B cell (primary cell): ENCODE data around the gene EYA4. TPM values are rescaled to one million over a fixed set of nuclear protein-coding genes. Genes with fewer than 3 reads are reported as not detected.

Experiments used
- ATAC-seq: fragments of 200-7000 bp; cut with Tn5 transposase; one replicate; pipeline ENCODE4 v1.10.0; 2021; ENCODE audit warnings: low read depth, mild to moderate bottlenecking, moderate number of reproducible peaks, moderate library complexity
- CTCF ChIA-PET: fragments of 350-600 bp; sonication (Branson Sonifier 250); formaldehyde crosslinking; loops from one replicate; lab custom pipeline; 2021; ENCODE audit warnings: antibody characterized with exemption, inconsistent platforms; lab: Charles Lee
- POLR2A ChIA-PET: fragments of 350-600 bp; sonication (Branson Sonifier 250); formaldehyde crosslinking; loops from one replicate; lab custom pipeline; 2021; ENCODE audit warnings: antibody characterized with exemption; lab: Charles Lee
- DNase-seq: peaks from one replicate; pipeline ENCODE4 v3.0.0; 2013
- H2AFZ ChIP-seq: 2 replicates; pipeline ENCODE4 v1.6.1; 2012; ENCODE audit warnings: mild to moderate bottlenecking, low read depth, low read length; ENCODE audit not compliant: insufficient read depth, poor library complexity, severe bottlenecking
- H3K27ac ChIP-seq, 2 donors: 1 replicate in 1 of 2; 2 replicates in 1 of 2; pipeline ENCODE4 v1.5.1; 2012 to 2013; ENCODE audit warnings: low read length in 2 of 2, mild to moderate bottlenecking in 2 of 2, moderate library complexity in 1 of 2
- H3K27me3 ChIP-seq, 4 experiments: fragments of 200-600 bp in 1 of 4; sonication (generic) in 1 of 4; replicated peaks in 1 of 4; 1 replicate in 2 of 4; 2 replicates in 2 of 4; pipeline versions ENCODE4 v1.6.1 to v1.7.0; 2013 to 2016; ENCODE audit warnings: low read length in 3 of 4, mild to moderate bottlenecking in 2 of 4, mixed read lengths in 1 of 4, moderate library complexity in 1 of 4; ENCODE audit not compliant: insufficient read depth in 4 of 4, control insufficient read depth in 3 of 4; ENCODE audit errors: control extremely low read depth in 1 of 4
- H3K36me3 ChIP-seq, 2 experiments: replicated peaks in 1 of 2; 1 replicate in 1 of 2; 2 replicates in 1 of 2; pipeline versions ENCODE4 v1.6.1 to v1.7.1; 2013; ENCODE audit warnings: low read length in 1 of 2; ENCODE audit not compliant: insufficient read depth in 2 of 2, control insufficient read depth in 1 of 2; ENCODE audit errors: control extremely low read depth in 1 of 2, extremely low read depth in 1 of 2
- H3K4me1 ChIP-seq, 2 donors: fragments of 200-600 bp in 1 of 2; sonication (generic) in 1 of 2; 1 replicate in 1 of 2; 2 replicates in 1 of 2; pipeline versions ENCODE4 v1.5.1 to v1.6.1; 2013 to 2017; ENCODE audit warnings: low read length in 2 of 2; ENCODE audit not compliant: control insufficient read depth in 2 of 2, insufficient read depth in 2 of 2
- H3K4me2 ChIP-seq: replicated peaks from 2 replicates; pipeline ENCODE3; 2012; ENCODE audit warnings: mild to moderate bottlenecking, low read depth, low read length; ENCODE audit not compliant: poor library complexity, severe bottlenecking
- H3K4me3 ChIP-seq, 5 experiments: fragments of 200-600 bp in 1 of 5; sonication (generic) in 1 of 5; 1 replicate in 3 of 5; 2 replicates in 2 of 5; pipeline versions ENCODE4 v1.5.1 to v1.7.0; 2011 to 2016; ENCODE audit warnings: low read length in 4 of 5, mild to moderate bottlenecking in 4 of 5, low read depth in 2 of 5, control low read depth in 1 of 5, moderate library complexity in 1 of 5; ENCODE audit not compliant: insufficient read depth in 1 of 5; ENCODE audit errors: control extremely low read depth in 1 of 5, extremely low read depth in 1 of 5
- H3K79me2 ChIP-seq: fragments of 200-600 bp; sonication (generic); one replicate; pipeline ENCODE4 v1.6.0; 2016; ENCODE audit warnings: low read length; ENCODE audit not compliant: control insufficient read depth, insufficient read depth
- H3K9ac ChIP-seq: fragments of 200-600 bp; sonication (generic); 2 replicates; pipeline ENCODE4 v1.6.1; 2017; ENCODE audit warnings: mild to moderate bottlenecking, low read length, moderate library complexity
- H3K9me3 ChIP-seq, 3 donors: one replicate each; pipeline versions ENCODE4 v1.6.1 to v1.7.1; 2013; ENCODE audit warnings: low read length in 2 of 3; ENCODE audit not compliant: control insufficient read depth in 2 of 3, insufficient read depth in 1 of 3; ENCODE audit errors: control extremely low read depth in 1 of 3
- H4K20me1 ChIP-seq: 2 replicates; pipeline ENCODE4 v1.6.0; 2012; ENCODE audit warnings: mild to moderate bottlenecking, low read length; ENCODE audit not compliant: insufficient read depth, control insufficient read depth, poor library complexity, severe bottlenecking
- H3K27ac Mint-ChIP-seq: one replicate; pipeline ENCODE4 v1.8.0; 2021; ENCODE audit warnings: mixed read lengths
- H3K27me3 Mint-ChIP-seq: one replicate; pipeline ENCODE4 v1.8.0; 2021; ENCODE audit warnings: mixed read lengths
- H3K4me1 Mint-ChIP-seq: one replicate; pipeline ENCODE4 v1.8.0; 2021; ENCODE audit warnings: mixed read lengths
- H3K4me3 Mint-ChIP-seq: one replicate; pipeline ENCODE4 v1.8.0; 2021; ENCODE audit warnings: mixed read lengths
- H3K9me3 Mint-ChIP-seq: one replicate; pipeline ENCODE4 v1.8.0; 2022; ENCODE audit warnings: mixed read lengths; ENCODE audit not compliant: insufficient read depth
- EZH2 ChIP-seq: IDR thresholded peaks from 2 replicates; pipeline ENCODE4 v1.6.1; 2012; ENCODE audit warnings: borderline replicate concordance, low read depth, mild to moderate bottlenecking, moderate library complexity, low read length; ENCODE audit not compliant: insufficient read depth, poor library complexity, severe bottlenecking
- WGBS: methylation state at CpG from one replicate; pipeline ENCODE4 v1.1.5; 2013; ENCODE audit warnings: missing lambda C conversion rate; ENCODE audit not compliant: insufficient coverage; 5-methylcytosine and 5-hydroxymethylcytosine counted together
- intact Hi-C: fragments of 100-400 bp; cut with micrococcal nuclease; formaldehyde crosslinking; loops from one replicate; pipeline ENCODE4 v1.10.0; 2022
- polyA plus RNA-seq: library from polyadenylated mRNA; depleted of rRNA; stranded (reverse); fragments of >200 nt; gene quantifications from 2 replicates; pipeline ENCODE4 v1.2.3, GENCODE V29; 2012
- total RNA-seq, 2 donors: library from RNA; stranded (reverse); fragments of 120-200 nt in 1 of 2; gene quantifications; 1 replicate in 1 of 2; 2 replicates in 1 of 2; pipeline versions ENCODE4 v1.2.3 to v1.2.4, GENCODE V29; 2013 to 2022
- TF ChIP-seq, protein P1 (sequence below): fragments of 200-600 bp; IDR thresholded peaks from one replicate; pipeline ENCODE4 v1.8.0; 2022; ENCODE audit warnings: antibody characterized with exemption, mild to moderate bottlenecking

EYA4 gene
- total and polyA plus RNA-seq, 2 donors (not counting 1 experiment from before 2014, with no cell fraction given), result 0.49 TPM; not detected in 1

DNA sequence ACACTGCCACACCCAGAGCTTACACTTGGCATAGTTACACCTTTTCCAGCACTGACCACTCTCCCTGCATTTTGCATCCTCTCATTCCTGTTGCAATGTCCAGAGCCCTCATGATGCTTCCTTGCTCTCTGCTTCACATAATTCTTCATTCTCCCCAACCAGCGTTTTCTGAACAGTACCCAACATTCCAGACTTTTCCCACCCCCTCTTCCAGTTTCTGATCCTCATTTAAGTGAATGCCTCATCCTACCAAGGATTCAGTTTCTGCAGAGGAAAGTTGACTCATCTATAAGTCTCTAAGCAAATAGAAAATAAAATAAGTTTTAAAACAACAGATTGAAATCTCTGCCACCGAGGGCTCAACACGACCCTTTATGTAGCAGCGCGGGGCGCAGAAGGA lies 326.5 kb downstream of the EYA4 start:
- intact Hi-C loops, result no loop called here
- DNase-seq, result no peak
- Histone ChIP-seq H3K4me3 (no peak overlapping the region), H3K79me2 (no peaks in the 10 kb centered on the region), H3K9me3 (no peaks in the 10 kb centered on the region), H2AFZ (no peak overlapping the region), H3K27ac (no peak overlapping the region), H3K9ac (no peak overlapping the region), H3K27me3 (peaks cover 0 to 10% (median 6%) of the 10 kb centered on the region in 4 experiments), H3K4me2 (no peak overlapping the region), H3K36me3 (no peaks in the 10 kb centered on the region), H4K20me1 (no peaks in the 10 kb centered on the region), H3K4me1 (no peaks in the 10 kb centered on the region)
- Mint-ChIP-seq H3K9me3 (no peaks in the 10 kb centered on the region), H3K27me3 (peaks cover 46% of the 10 kb centered on the region), H3K4me3 (no peak overlapping the region), H3K4me1 (peaks cover 6% of the 10 kb centered on the region), H3K27ac (no peak overlapping the region)
- POLR2A ChIA-PET, result no interaction called here
- no peak for TF ChIP-seq EZH2
- TF ChIP-seq, protein P1, sequence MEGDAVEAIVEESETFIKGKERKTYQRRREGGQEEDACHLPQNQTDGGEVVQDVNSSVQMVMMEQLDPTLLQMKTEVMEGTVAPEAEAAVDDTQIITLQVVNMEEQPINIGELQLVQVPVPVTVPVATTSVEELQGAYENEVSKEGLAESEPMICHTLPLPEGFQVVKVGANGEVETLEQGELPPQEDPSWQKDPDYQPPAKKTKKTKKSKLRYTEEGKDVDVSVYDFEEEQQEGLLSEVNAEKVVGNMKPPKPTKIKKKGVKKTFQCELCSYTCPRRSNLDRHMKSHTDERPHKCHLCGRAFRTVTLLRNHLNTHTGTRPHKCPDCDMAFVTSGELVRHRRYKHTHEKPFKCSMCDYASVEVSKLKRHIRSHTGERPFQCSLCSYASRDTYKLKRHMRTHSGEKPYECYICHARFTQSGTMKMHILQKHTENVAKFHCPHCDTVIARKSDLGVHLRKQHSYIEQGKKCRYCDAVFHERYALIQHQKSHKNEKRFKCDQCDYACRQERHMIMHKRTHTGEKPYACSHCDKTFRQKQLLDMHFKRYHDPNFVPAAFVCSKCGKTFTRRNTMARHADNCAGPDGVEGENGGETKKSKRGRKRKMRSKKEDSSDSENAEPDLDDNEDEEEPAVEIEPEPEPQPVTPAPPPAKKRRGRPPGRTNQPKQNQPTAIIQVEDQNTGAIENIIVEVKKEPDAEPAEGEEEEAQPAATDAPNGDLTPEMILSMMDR, result no peak
- WGBS, result 91% methylated on average over 6 of the region's 6 CpGs
- CTCF ChIA-PET, result no interaction called here
- ATAC-seq, result no peak

DNA sequence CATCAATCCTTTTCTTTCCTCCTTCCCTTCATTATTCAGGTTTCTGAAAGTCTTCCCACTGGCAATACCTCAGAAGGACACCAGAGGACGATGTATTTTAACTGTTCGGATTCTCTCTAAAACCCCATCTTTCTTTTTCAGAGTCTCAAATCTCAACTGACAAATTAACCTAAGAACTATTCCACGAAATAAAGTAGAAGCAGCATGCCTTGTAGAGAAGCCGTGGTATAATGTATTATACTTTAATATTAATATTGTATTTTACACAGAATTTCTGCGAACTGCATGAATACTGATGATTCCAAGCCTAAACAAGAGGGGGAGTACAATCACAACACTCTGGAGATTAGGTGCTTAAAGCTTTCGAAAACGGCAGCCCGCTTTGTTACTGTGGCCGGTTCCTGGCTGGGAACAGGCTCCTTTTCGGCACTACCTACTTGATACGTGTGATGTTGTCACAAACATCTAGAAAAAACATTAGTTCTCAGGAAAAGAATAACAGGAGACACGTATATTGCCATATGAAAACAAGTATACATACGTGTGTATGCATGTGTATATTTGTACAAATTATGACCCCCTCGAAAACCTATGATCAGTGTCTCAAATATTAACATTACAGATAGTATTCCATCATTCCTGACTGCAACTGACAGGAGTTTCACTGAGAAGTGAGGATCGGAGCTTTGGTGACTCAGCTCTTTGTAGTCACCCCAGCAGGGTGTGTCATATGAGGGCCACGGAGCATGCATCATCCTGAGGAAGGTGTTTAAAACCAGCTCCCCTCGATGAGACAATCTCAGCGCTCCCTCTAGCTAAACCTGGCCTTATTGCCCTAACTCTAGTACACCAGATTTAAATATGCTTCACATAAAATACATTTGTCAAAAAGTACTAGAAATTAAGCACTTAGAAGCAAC lies 328.1 kb downstream of the EYA4 start:
- no peak for DNase-seq
- H3K4me3 Mint-ChIP-seq, result peak overlapping the region; percentile 53
- H3K9me3 Mint-ChIP-seq, result no peaks in the 10 kb centered on the region

More for the DNA sequence above, 328.1 kb downstream of the EYA4 start:
- no peaks in the 10 kb centered on the region for H3K79me2 ChIP-seq
- intact Hi-C loops, result no loop called here
- peaks cover 43% of the 10 kb centered on the region for H3K27me3 Mint-ChIP-seq
- no peaks in the 10 kb centered on the region for H3K4me1 ChIP-seq
- no peaks in the 10 kb centered on the region for H3K36me3 ChIP-seq
- H3K27me3 ChIP-seq, result peaks cover 0 to 10% (median 6%) of the 10 kb centered on the region in 4 experiments
- POLR2A ChIA-PET, result no interaction called here
- no peaks in the 10 kb centered on the region for H4K20me1 ChIP-seq
- no peak overlapping the region for H3K27ac ChIP-seq
- no peaks in the 10 kb centered on the region for H3K9me3 ChIP-seq
- no peak for ATAC-seq
- peak overlapping the region; percentile 47 for H3K4me2 ChIP-seq
- 0% methylated on average over 2 of the region's 18 CpGs for WGBS
- H2AFZ ChIP-seq, result peak overlapping the region; percentile 40
- H3K9ac ChIP-seq, result peak overlapping the region; percentile 15
- TF ChIP-seq, protein P1, result no peak
- no peak for TF ChIP-seq EZH2
- peak overlapping the region in 2 of 5 experiments; percentile 10 to 19 for H3K4me3 ChIP-seq
- H3K27ac Mint-ChIP-seq, result no peak overlapping the region
- CTCF ChIA-PET, result interaction anchor here (1.0 to 1.7 kb wide), 2 partner anchors 17 to 528 kb away, joined by 3 read pairs; no protein-coding TSS in a partner anchor
- peaks cover 6% of the 10 kb centered on the region for H3K4me1 Mint-ChIP-seq
